PC-9 (cell line): ENCODE results near the gene MB. TPM values are rescaled to one million over a fixed set of nuclear protein-coding genes. Genes with fewer than 3 reads are reported as not detected.

ENCODE experiments used
- BruUV-seq: library from RNA; stranded (reverse); fragments of 400-500 nt; replicated peaks from 2 replicates; lab custom pipeline; 2021; lab: Mats Ljungman, UMichigan
- CTCF ChIA-PET: fragments of 300-600 bp; sonication (Branson Sonifier 250); formaldehyde crosslinking; loops from one replicate; lab custom pipeline; 2022; ENCODE audit warnings: antibody characterized with exemption; lab: Charles Lee
- POLR2A ChIA-PET: fragments of 300-600 bp; sonication (Branson Sonifier 250); formaldehyde crosslinking; loops from one replicate; lab custom pipeline; 2022; ENCODE audit warnings: antibody characterized with exemption; ENCODE audit not compliant: unreplicated experiment; lab: Charles Lee
- DNase-seq, 2 experiments: peaks; one replicate each; pipeline versions ENCODE4 v3.0.0 to v3.0.0-alpha.2; 2015 to 2022; ENCODE audit warnings: mixed read lengths in 1 of 2
- H2AFZ ChIP-seq: fragments of 200-600 bp; sonication (generic); 2 replicates; pipeline ENCODE4 v1.8.1; 2017; ENCODE audit warnings: antibody characterized with exemption
- H3F3A ChIP-seq: fragments of 200-600 bp; sonication (generic); 2 replicates; pipeline ENCODE4 v1.8.1; 2017; ENCODE audit warnings: antibody characterized with exemption, mild to moderate bottlenecking, low read depth; ENCODE audit not compliant: insufficient read depth
- H3K27ac ChIP-seq: fragments of 200-600 bp; sonication (generic); 2 replicates; pipeline ENCODE4 v1.6.1; 2016; ENCODE audit warnings: mixed run types
- H3K27me3 ChIP-seq: fragments of 200-600 bp; sonication (generic); 2 replicates; pipeline ENCODE4 v1.6.1; 2016; ENCODE audit warnings: low read depth, mixed run types; ENCODE audit not compliant: insufficient read depth
- H3K36me3 ChIP-seq: fragments of 200-600 bp; sonication (generic); 2 replicates; pipeline ENCODE4 v1.6.1; 2016; ENCODE audit warnings: low read depth, mixed run types
- H3K4me1 ChIP-seq: fragments of 200-600 bp; sonication (generic); replicated peaks from 2 replicates; pipeline ENCODE4 v1.6.1; 2016; ENCODE audit warnings: mixed run types; ENCODE audit not compliant: insufficient read depth
- H3K4me2 ChIP-seq: fragments of 200-600 bp; sonication (generic); 2 replicates; pipeline ENCODE4 v1.6.1; 2017; ENCODE audit warnings: mixed run types
- H3K4me3 ChIP-seq: fragments of 200-600 bp; sonication (generic); 2 replicates; pipeline ENCODE4 v1.6.1; 2016; ENCODE audit warnings: mixed run types
- H3K79me2 ChIP-seq: fragments of 200-600 bp; sonication (generic); 2 replicates; pipeline ENCODE4 v1.6.1; 2017; ENCODE audit warnings: low read depth, mixed run types
- H3K9me2 ChIP-seq: fragments of 200-600 bp; sonication (generic); 2 replicates; pipeline ENCODE4 v1.8.1; 2017; ENCODE audit warnings: mild to moderate bottlenecking; ENCODE audit not compliant: insufficient read depth
- H3K9me3 ChIP-seq: fragments of 200-600 bp; sonication (generic); 2 replicates; pipeline ENCODE4 v1.8.1; 2016; ENCODE audit warnings: low read depth; ENCODE audit not compliant: insufficient read depth
- H4K20me1 ChIP-seq: fragments of 200-600 bp; sonication (generic); 2 replicates; pipeline ENCODE4 v1.8.1; 2017; ENCODE audit not compliant: insufficient read depth
- CTCF ChIP-seq: fragments of 200-600 bp; sonication (generic); conservative IDR thresholded peaks from 2 replicates; pipeline ENCODE4 v1.6.1; 2017; ENCODE audit warnings: mixed run types, antibody characterized with exemption, mild to moderate bottlenecking, moderate library complexity
- EZH2 ChIP-seq: fragments of 200-600 bp; sonication (generic); IDR thresholded peaks from 2 replicates; pipeline ENCODE4 v1.8.0; 2017; ENCODE audit warnings: antibody characterized with exemption, low read depth
- intact Hi-C: fragments of 100-400 bp; cut with micrococcal nuclease; formaldehyde crosslinking; loops from one replicate; pipeline ENCODE4 v1.10.0; 2022; ENCODE audit not compliant: unreplicated experiment
- total RNA-seq: library from RNA; stranded (reverse); gene quantifications from 2 replicates; pipeline ENCODE4 v1.2.3, GENCODE V29; 2021

The MB gene
- total RNA-seq, 1 experiment from 2014 or later, result 5.0 TPM

DNA sequence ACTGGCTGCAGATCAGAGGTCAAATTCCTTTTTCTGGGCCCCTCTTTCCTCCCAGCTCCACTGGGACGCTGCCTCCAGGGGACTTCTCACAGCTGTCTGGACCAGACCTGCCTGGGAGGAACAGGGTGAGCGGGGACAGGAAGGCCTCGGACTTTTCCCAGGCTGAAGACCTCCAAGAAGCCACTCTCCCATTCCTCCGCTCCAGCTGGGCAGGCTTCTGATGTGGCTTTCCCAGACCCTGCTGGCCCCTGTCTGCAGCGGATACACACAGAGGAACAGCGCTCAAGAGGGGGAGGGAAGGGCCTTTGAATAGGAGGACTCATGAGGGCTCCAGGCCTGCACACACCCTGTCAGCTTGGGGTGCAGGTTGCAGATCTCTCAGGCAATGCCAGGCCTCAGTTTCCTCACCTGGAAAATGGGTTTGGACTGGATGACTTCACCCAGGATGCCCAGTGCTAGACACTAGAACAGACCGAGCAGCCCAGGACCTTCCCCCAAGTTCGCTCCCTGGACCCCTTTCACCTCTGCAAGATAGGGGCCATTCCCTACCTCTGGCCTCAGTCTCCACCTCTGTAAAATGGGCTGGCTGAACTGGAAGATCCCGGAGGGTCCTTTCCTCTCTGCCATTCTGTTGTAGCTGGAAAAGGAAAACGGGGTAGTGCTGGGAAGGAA is 36.6 kb downstream of the MB start:
- Histone ChIP-seq H3K36me3 (peaks cover 37% of the 10 kb centered on the region), H3F3A (peaks cover 40% of the 10 kb centered on the region; the same call in 1 of the 2 replicates), H3K4me2 (no peak overlapping the region), H3K27me3 (no peaks in the 10 kb centered on the region), H3K27ac (no peak overlapping the region), H3K9me2 (no peaks in the 10 kb centered on the region), H2AFZ (no peak overlapping the region), H3K9me3 (no peaks in the 10 kb centered on the region), H3K79me2 (peaks cover 62% of the 10 kb centered on the region), H4K20me1 (peaks cover 17% of the 10 kb centered on the region), H3K4me3 (no peak overlapping the region), H3K4me1 (peaks cover 32% of the 10 kb centered on the region)
- no TSS peak for BruUV-seq
- no peak for DNase-seq
- TF ChIP-seq EZH2 (no peak), CTCF (no peak)
- CTCF ChIA-PET, result interaction anchor here (0.6 kb wide), 1 partner anchor 102 kb away, joined by 3 read pairs; no protein-coding TSS in a partner anchor
- POLR2A ChIA-PET, result no interaction called here
- intact Hi-C loops, result no loop called here

DNA sequence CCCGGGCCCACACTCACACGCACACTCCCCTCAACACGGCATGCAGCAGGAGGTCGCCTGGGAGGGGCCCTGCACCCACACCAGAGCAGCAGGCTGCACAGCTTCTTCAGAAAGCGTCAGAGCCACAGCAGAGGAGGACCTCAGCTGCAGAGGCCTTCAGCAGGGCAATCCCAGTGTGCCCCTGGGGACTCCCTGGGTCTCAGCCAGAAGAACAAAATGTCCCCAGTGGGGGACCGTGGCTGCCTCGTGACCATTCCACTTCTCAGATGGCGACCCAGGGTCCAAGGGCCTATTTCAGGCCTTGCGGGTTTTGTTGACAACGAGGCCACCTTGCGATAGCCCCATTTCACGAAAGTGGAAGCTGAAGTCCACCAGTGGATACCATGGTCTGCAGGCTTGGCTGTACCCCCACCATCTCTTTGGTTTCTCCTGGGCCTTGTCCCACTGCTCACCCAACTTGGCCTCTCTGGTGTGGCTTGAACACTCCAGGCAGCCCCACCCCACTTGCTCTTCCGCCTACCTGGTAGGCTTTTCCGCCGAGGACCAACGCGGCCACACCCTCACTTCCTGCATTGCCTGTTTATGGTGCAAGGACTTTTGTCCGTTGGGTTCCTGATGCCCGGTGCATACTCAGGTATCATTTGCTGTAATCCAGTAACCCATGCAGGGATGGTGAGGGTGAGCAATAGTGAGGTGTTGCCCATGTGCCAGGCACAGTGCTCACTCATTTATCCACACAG is 38.1 kb downstream of the MB start:
- CTCF ChIA-PET, result no interaction called here

More for the DNA sequence above, 38.1 kb downstream of the MB start:
- Histone ChIP-seq H4K20me1 (peaks cover 18% of the 10 kb centered on the region), H3K9me3 (no peaks in the 10 kb centered on the region), H3K36me3 (peaks cover 35% of the 10 kb centered on the region), H3K4me1 (peaks cover 20% of the 10 kb centered on the region), H3K4me3 (no peak overlapping the region), H2AFZ (no peak overlapping the region), H3K27ac (no peak overlapping the region), H3K27me3 (no peaks in the 10 kb centered on the region), H3K9me2 (no peaks in the 10 kb centered on the region), H3F3A (peaks cover 40% of the 10 kb centered on the region; the same call in 1 of the 2 replicates), H3K79me2 (peaks cover 47% of the 10 kb centered on the region), H3K4me2 (no peak overlapping the region)
- DNase-seq, result no peak
- intact Hi-C loops, result no loop called here
- POLR2A ChIA-PET, result no interaction called here
- no TSS peak for BruUV-seq
- TF ChIP-seq EZH2 (no peak), CTCF (no peak)
